ENCODE measurements around the gene UPF1. TPM values are rescaled to one million over a fixed set of nuclear protein-coding genes. Genes with fewer than 3 reads are reported as not detected.

UPF1 gene
- 45.8 and 52.3 TPM in 2 replicates for total RNA-seq

DNA sequence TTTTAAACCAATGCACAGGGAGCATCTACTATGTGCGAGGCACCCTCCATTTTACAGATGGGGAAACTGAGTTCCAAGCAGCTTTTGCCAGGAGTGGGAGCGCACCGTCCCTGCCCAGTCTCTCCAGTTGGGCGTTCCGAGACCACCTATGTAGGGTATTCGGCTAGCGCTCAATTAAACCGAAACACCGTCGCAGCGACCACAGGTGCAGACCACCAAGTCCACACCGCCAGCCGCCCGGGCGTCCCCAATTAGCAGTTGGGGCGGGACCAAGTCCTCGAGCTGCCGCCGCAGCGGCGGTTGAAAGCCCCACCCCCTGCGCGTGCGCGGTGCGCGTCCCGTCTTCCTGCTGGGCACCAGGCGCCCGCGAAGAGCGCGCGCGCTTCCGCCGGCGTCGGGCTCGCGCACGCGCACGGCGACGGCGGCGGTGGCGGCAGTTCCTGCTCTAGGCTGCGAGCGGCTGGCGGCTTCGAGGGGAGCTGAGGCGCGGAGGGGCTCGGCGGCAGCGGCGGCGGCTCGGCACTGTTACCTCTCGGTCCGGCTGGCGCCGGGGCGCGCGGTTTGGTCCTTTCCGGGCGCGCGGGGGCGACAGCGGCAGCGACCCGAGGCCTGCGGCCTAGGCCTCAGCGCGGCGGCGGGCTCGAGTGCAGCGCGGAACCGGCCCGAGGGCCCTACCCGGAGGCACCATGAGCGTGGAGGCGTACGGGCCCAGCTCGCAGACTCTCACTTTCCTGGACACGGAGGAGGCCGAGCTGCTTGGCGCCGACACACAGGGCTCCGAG lies at the start of gene UPF1:
UPF1 (plus strand) TSS at position 436 of the 782 bp plus-strand sequence; CDS start at position 687, 251 bp downstream.

DNA sequence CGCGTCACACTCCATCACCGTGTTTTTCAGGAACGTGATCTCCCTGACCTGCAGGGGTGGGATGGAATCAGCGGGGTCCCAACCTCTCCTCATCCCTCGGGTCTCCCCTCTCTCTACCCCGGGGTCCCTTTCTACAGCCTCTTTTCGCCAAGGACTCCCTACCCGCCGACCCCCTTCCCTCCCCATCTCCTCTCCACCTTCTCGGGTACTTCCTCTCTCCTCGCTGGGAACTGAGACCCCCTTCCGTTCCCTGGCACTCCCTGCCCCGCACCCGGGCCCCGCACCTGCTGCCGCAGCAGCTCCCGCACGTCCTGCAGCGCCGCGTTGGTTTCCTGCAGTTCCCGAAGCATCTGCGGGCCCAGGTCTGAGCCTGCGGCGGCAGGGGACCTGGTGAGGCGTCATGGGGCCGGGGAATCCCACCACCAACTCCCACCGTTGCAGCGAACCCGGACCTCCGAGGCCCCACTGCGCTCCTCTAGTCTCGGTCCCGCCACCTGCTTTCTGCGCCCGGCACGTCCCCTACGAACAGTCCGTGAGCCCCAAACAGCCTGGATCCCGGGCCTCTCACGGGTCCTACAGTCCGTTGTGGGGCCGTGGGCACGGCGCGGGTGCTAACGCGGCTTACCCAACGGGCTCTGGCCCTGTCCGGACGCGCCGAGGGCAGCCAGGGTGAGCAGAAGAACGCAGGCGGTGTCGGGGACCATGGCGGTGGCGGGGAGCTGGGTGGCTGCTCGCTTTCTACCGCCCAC lies 41.0 kb upstream of the UPF1 start, which contains the start of gene COMP:
COMP (minus strand) TSS at position 740 of the 749 bp plus-strand sequence; CDS start at position 704, 36 bp downstream.

GRCh38 chr19:18895824-18896341 lies 64.1 kb downstream of the UPF1 start, which contains the start of gene CERS1:
CERS1 (minus strand) TSS chr19:18896158; CDS start chr19:18896072, 86 bp downstream.

Other genes starting within 250 kb of the UPF1 start
- gene REX1BD, start 243.2 kb upstream of the UPF1 start, total RNA-seq: 43.6 and 45.5 TPM in 2 replicates
- not detected in 2 replicates for gene CRLF1, start 225.2 kb upstream of the UPF1 start, total RNA-seq
- gene TMEM59L, start 219.1 kb upstream of the UPF1 start, total RNA-seq: not detected in 2 replicates
- 1.6 and 2.7 TPM in 2 replicates for gene KLHL26, start 194.9 kb upstream of the UPF1 start, total RNA-seq
- 0.65 and 0.86 TPM in 2 replicates for gene CRTC1, start 148.3 kb upstream of the UPF1 start, total RNA-seq
- under 0.01 TPM in 1 of 2 replicates, not detected in the other for gene COMP, start 40.7 kb upstream of the UPF1 start, total RNA-seq
- gene CERS1, start 64.2 kb downstream of the UPF1 start, total RNA-seq: 1.8 and 2.2 TPM in 2 replicates
- 141 and 191 TPM in 2 replicates for gene COPE, start 87.4 kb downstream of the UPF1 start, total RNA-seq
- 36.8 and 39.4 TPM in 2 replicates for gene DDX49, start 87.8 kb downstream of the UPF1 start, total RNA-seq
- gene HOMER3, start 109.3 kb downstream of the UPF1 start, total RNA-seq: 86.9 and 124 TPM in 2 replicates
- 13.3 and 14.4 TPM in 2 replicates for gene SUGP2, start 201.6 kb downstream of the UPF1 start, total RNA-seq
- gene ARMC6, start 201.6 kb downstream of the UPF1 start, total RNA-seq: 37.1 and 38.9 TPM in 2 replicates
- 4.1 and 4.3 TPM in 2 replicates for gene SLC25A42, start 232.0 kb downstream of the UPF1 start, total RNA-seq